Left ventricle myocardium inferior (tissue), 1 donor: ENCODE results near the gene RUNX1. TPM values are rescaled to one million over a fixed set of nuclear protein-coding genes. Genes with fewer than 3 reads are reported as not detected.

Experiments used
- DNase-seq: peaks from one replicate; pipeline ENCODE4 v3.0.0-alpha.2; 2020
- H3K27ac ChIP-seq: fragments of 200-600 bp; replicated peaks from 2 replicates; pipeline ENCODE4 v1.8.0; 2021
- H3K27me3 ChIP-seq: fragments of 200-600 bp; 2 replicates; pipeline ENCODE4 v1.8.0; 2021; ENCODE audit warnings: low read depth
- H3K36me3 ChIP-seq: fragments of 200-600 bp; 2 replicates; pipeline ENCODE4 v1.8.0; 2021
- H3K4me1 ChIP-seq: fragments of 200-600 bp; 2 replicates; pipeline ENCODE4 v1.8.0; 2021
- H3K4me3 ChIP-seq: fragments of 200-600 bp; 2 replicates; pipeline ENCODE4 v1.8.0; 2021; ENCODE audit warnings: mild to moderate bottlenecking, moderate library complexity
- H3K9me3 ChIP-seq: fragments of 200-600 bp; replicated peaks from 2 replicates; pipeline ENCODE4 v1.8.0; 2021
- CTCF ChIP-seq: fragments of 200-600 bp; IDR thresholded peaks from 2 replicates; pipeline ENCODE4 v1.8.0; 2021; ENCODE audit warnings: antibody characterized with exemption, mild to moderate bottlenecking, borderline replicate concordance
- intact Hi-C: fragments of 100-400 bp; cut with micrococcal nuclease; formaldehyde crosslinking; loops from one replicate; pipeline ENCODE4 v1.11.0; 2022
- total RNA-seq: library from RNA; stranded (reverse); fragmentation: NEBNext Ultra II Directional; extraction: Animal tissue kit (Norgen Biotek cat#: 25700); gene quantifications from one replicate; pipeline ENCODE4 v1.2.1, GENCODE V29; 2021
- donor health status: DM: no; HTN: yes; CAD: no; lungs with severe emphysema.

The RUNX1 gene
- total RNA-seq, 1 donor from 2014 or later: 1.5 TPM

- no peak for DNase-seq
- H3K27me3 ChIP-seq: peaks cover 39% of the 10 kb centered on the region
- H3K4me1 ChIP-seq: no peaks in the 10 kb centered on the region
- no peaks in the 10 kb centered on the region for H3K36me3 ChIP-seq
- no peaks in the 10 kb centered on the region for H3K9me3 ChIP-seq
- no peak overlapping the region for H3K4me3 ChIP-seq
- no peak for TF ChIP-seq CTCF
- H3K27ac ChIP-seq: no peak overlapping the region
- intact Hi-C loops: no loop called here
Observed at GRCh38 chr21:34834852-34835501, 214.1 kb downstream of the RUNX1 start.

- H3K36me3 ChIP-seq: no peaks in the 10 kb centered on the region
- no peak for DNase-seq
- H3K9me3 ChIP-seq: no peaks in the 10 kb centered on the region
- no peak overlapping the region for H3K4me3 ChIP-seq
- H3K27ac ChIP-seq: no peak overlapping the region
- no peak for TF ChIP-seq CTCF
- intact Hi-C loops: no loop called here
- H3K4me1 ChIP-seq: no peaks in the 10 kb centered on the region
- peaks cover 32% of the 10 kb centered on the region for H3K27me3 ChIP-seq
Observed at GRCh38 chr21:34834290-34834689, 214.8 kb downstream of the RUNX1 start.

GRCh38 chr21:34833465-34833864, 215.6 kb downstream of the RUNX1 start:
- Histone ChIP-seq H3K9me3 (no peaks in the 10 kb centered on the region), H3K36me3 (no peaks in the 10 kb centered on the region), H3K4me1 (no peaks in the 10 kb centered on the region), H3K27ac (no peak overlapping the region), H3K4me3 (no peak overlapping the region), H3K27me3 (peaks cover 24% of the 10 kb centered on the region)
- no peak for DNase-seq
- intact Hi-C loops: no loop called here
- TF ChIP-seq CTCF: no peak

DNA sequence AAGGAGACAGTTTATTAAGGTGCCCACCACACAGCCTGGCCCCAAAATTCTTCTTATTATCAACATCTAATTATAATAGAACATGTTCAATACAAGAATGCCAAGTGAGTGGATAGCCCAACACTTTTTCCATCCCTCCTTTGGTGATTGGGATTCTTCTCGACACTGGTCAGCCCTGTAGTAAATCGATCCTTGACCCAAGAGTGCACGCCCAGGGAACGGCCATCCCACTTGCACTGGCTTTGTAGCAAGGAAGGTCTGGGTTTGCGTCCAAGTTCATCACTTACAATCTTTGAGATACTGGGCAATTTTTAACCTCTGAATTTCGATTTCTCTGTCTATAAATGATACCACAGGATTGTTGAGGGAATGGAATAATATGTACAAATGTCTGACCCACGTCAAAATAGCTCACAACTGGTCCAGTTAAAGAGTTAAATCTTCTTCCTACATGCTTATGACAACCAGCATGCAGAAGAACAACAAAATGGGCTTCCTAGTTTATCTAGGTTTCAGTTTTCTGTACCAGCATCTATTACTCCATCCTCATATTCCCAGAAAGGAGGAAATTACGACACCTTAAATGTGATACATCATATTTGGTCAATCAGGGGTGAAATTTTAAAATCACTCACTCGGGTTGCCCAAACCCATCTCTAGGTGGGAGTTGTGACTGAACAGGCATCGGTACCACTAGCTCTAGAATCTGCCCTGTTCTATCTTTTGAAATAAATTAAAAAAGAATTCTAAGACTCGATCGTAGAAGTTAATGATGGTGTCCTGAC, 218.5 kb downstream of the RUNX1 start:
- no peak for TF ChIP-seq CTCF
- no peak overlapping the region for H3K27ac ChIP-seq
- no peak for DNase-seq
- no peak overlapping the region for H3K4me3 ChIP-seq
- no peaks in the 10 kb centered on the region for H3K4me1 ChIP-seq
- peaks cover 11% of the 10 kb centered on the region for H3K27me3 ChIP-seq
- H3K36me3 ChIP-seq: no peaks in the 10 kb centered on the region
- intact Hi-C loops: no loop called here
- peaks cover 16% of the 10 kb centered on the region for H3K9me3 ChIP-seq

DNA sequence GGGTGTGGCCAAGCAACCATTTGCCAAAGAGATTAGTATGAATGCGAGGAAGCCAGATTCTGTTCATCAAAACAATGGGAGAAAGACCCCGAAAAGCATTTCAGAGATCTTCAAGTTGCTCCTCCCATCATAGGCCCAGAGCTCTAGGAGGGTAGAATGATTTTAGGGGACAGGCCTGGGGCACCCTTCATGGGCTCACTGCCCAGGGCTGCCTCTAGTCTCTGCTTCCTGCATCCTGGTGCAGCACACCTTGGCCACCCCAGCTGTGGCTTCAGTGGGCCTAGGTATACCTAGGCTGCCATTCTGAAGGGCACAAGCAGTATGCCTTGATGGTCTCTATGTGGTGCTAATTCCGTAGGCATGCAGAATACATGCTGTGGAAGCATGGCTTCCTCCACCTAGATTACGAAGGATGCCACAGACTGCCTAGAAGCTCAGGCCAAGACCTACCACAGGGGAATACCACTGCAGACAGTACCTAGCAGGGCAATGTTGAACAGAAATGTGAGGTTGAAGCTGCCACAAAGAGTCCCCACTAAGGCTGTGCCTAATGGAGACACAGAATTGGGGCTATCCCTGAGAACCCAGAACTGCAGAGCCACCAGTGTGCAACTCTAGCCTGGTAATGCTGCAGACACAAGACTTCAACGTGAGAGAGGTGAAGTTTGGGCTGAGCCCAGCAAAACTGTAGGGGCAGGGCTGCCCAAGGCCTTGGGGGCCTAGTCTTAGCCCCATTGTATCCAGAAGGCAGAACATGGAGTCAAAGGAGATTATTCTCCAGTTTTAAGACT, 221.5 kb downstream of the RUNX1 start:
- no peaks in the 10 kb centered on the region for H3K36me3 ChIP-seq
- intact Hi-C loops: no loop called here
- H3K27ac ChIP-seq: no peak overlapping the region
- H3K9me3 ChIP-seq: peaks cover 16% of the 10 kb centered on the region
- no peak overlapping the region for H3K4me3 ChIP-seq
- no peak for DNase-seq
- TF ChIP-seq CTCF: no peak
- peaks cover 4% of the 10 kb centered on the region for H3K27me3 ChIP-seq
- H3K4me1 ChIP-seq: no peaks in the 10 kb centered on the region
